ENCODE results near the gene ZDHHC20.
"Not testable (repeated sequence)": the region's sequence is repeated elsewhere in the genome, so short reads cannot be mapped to it uniquely, and the experiment has no call there.

DNA sequence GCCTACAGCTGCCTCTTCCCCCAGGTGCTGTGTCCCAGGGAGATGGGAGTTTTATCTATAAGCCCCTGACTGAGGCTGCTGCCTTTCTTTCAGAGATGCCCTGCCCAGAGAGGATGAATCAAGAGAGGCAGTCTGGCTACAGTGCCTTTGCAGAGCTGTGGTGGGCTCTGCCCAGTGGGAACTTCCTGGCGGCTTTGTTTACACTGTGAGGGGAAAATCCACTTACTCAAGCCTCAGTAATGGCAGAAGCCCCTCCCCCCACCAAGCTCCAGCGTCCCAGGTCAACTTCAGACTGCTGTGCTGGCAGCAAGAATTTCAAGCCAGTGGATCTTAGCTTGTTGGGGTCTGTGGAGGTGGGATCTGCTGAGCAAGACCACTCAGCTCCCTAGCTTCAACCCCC lies 48.6 kb downstream of the ZDHHC20 start:
- TF ChIP-seq SMC3 (IDR thresholded peaks at IDR 0.05; ENCODE audit: low read depth, low read length); RAD21 (IDR thresholded peaks at IDR 0.05; ENCODE audit: low read length); POLR2AphosphoS5 (IDR thresholded peaks at IDR 0.05; ENCODE audit: low read depth, low read length); SIN3A (IDR thresholded peaks at IDR 0.05; ENCODE audit: borderline replicate concordance, low read depth, low read length); GATA2 (CRISPR knock-in tag; IDR thresholded peaks at IDR 0.05); TAF1 (IDR thresholded peaks at IDR 0.05; ENCODE audit: borderline replicate concordance, low read depth, low read length): not testable (repeated sequence)
- TF ChIP-seq, protein P1, sequence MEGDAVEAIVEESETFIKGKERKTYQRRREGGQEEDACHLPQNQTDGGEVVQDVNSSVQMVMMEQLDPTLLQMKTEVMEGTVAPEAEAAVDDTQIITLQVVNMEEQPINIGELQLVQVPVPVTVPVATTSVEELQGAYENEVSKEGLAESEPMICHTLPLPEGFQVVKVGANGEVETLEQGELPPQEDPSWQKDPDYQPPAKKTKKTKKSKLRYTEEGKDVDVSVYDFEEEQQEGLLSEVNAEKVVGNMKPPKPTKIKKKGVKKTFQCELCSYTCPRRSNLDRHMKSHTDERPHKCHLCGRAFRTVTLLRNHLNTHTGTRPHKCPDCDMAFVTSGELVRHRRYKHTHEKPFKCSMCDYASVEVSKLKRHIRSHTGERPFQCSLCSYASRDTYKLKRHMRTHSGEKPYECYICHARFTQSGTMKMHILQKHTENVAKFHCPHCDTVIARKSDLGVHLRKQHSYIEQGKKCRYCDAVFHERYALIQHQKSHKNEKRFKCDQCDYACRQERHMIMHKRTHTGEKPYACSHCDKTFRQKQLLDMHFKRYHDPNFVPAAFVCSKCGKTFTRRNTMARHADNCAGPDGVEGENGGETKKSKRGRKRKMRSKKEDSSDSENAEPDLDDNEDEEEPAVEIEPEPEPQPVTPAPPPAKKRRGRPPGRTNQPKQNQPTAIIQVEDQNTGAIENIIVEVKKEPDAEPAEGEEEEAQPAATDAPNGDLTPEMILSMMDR (IDR thresholded peaks at IDR 0.05) = not testable (repeated sequence)
- TF ChIP-seq, protein P2, sequence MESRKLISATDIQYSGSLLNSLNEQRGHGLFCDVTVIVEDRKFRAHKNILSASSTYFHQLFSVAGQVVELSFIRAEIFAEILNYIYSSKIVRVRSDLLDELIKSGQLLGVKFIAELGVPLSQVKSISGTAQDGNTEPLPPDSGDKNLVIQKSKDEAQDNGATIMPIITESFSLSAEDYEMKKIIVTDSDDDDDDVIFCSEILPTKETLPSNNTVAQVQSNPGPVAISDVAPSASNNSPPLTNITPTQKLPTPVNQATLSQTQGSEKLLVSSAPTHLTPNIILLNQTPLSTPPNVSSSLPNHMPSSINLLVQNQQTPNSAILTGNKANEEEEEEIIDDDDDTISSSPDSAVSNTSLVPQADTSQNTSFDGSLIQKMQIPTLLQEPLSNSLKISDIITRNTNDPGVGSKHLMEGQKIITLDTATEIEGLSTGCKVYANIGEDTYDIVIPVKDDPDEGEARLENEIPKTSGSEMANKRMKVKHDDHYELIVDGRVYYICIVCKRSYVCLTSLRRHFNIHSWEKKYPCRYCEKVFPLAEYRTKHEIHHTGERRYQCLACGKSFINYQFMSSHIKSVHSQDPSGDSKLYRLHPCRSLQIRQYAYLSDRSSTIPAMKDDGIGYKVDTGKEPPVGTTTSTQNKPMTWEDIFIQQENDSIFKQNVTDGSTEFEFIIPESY (IDR thresholded peaks at IDR 0.05; ENCODE audit: borderline replicate concordance, low read depth) = not testable (repeated sequence)
- TF ChIP-seq, protein P3, sequence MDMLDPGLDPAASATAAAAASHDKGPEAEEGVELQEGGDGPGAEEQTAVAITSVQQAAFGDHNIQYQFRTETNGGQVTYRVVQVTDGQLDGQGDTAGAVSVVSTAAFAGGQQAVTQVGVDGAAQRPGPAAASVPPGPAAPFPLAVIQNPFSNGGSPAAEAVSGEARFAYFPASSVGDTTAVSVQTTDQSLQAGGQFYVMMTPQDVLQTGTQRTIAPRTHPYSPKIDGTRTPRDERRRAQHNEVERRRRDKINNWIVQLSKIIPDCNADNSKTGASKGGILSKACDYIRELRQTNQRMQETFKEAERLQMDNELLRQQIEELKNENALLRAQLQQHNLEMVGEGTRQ (IDR thresholded peaks at IDR 0.05; ENCODE audit: borderline replicate concordance, low read depth, low read length) = not testable (repeated sequence)
- TF ChIP-seq, protein P4, sequence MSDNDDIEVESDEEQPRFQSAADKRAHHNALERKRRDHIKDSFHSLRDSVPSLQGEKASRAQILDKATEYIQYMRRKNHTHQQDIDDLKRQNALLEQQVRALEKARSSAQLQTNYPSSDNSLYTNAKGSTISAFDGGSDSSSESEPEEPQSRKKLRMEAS (IDR thresholded peaks at IDR 0.05; ENCODE audit: low read depth) = not testable (repeated sequence)
